Keratinocyte (primary cell): ENCODE measurements around the gene ATP1A1. TPM values are rescaled to one million over a fixed set of nuclear protein-coding genes. Genes with fewer than 3 reads are reported as not detected.

ENCODE experiments used
- DNase-seq: peaks from one replicate; pipeline ENCODE4 v3.0.0-alpha.2; 2011; ENCODE audit warnings: low read depth, missing footprints, low spot score
- FAIRE-seq: peaks from 2 replicates; lab custom pipeline; 2011; peaks lifted over from hg19 to GRCh38; lab: Jason Lieb, UNC
- H2AFZ ChIP-seq: 2 replicates; pipeline ENCODE4 v1.6.0; 2012; ENCODE audit warnings: low read length, control low read depth, inconsistent platforms; ENCODE audit not compliant: control insufficient read depth
- H3K27ac ChIP-seq: 2 replicates; pipeline ENCODE4 v1.5.1; 2011; ENCODE audit warnings: low read length; ENCODE audit not compliant: control insufficient read depth, insufficient read depth
- H3K27me3 ChIP-seq: 3 replicates; pipeline ENCODE4 v1.6.0; 2011; ENCODE audit warnings: low read length; ENCODE audit not compliant: control insufficient read depth, insufficient read depth; ENCODE audit errors: extremely low read depth
- H3K36me3 ChIP-seq, 2 experiments: 2 replicates in 1 of 2; 3 replicates in 1 of 2; pipeline ENCODE4 v1.5.1; 2011; ENCODE audit warnings: low read length in 2 of 2, mild to moderate bottlenecking in 1 of 2; ENCODE audit not compliant: control insufficient read depth in 2 of 2, insufficient read depth in 2 of 2; ENCODE audit errors: extremely low read depth in 1 of 2
- H3K4me1 ChIP-seq: 3 replicates; pipeline ENCODE4 v1.5.1; 2011; ENCODE audit warnings: low read length; ENCODE audit not compliant: control insufficient read depth, insufficient read depth; ENCODE audit errors: extremely low read depth
- H3K4me2 ChIP-seq: 3 replicates; pipeline ENCODE4 v1.6.0; 2011; ENCODE audit warnings: low read depth, low read length; ENCODE audit not compliant: control insufficient read depth, insufficient read depth; ENCODE audit errors: extremely low read depth
- H3K4me3 ChIP-seq, 3 experiments: fragments of 200-600 bp in 1 of 3; sonication (generic) in 1 of 3; 2 replicates in 2 of 3; 3 replicates in 1 of 3; pipeline ENCODE4 v1.5.1; 2011 to 2016; ENCODE audit warnings: low read length in 3 of 3, mild to moderate bottlenecking in 3 of 3, control low read depth in 2 of 3, inconsistent platforms in 1 of 3, low read depth in 1 of 3, mixed read lengths in 1 of 3, mixed run types in 1 of 3, moderate library complexity in 1 of 3; ENCODE audit not compliant: control insufficient read depth in 2 of 3, insufficient read depth in 2 of 3; ENCODE audit errors: extremely low read depth in 1 of 3
- H3K79me2 ChIP-seq: 2 replicates; pipeline ENCODE4 v1.6.0; 2012; ENCODE audit warnings: low read length; ENCODE audit not compliant: control insufficient read depth, insufficient read depth
- H3K9ac ChIP-seq: 3 replicates; pipeline ENCODE4 v1.6.0; 2011; ENCODE audit warnings: low read length; ENCODE audit not compliant: control insufficient read depth, insufficient read depth; ENCODE audit errors: extremely low read depth
- H3K9me1 ChIP-seq: 3 replicates; pipeline ENCODE4 v1.6.0; 2011; ENCODE audit warnings: low read length; ENCODE audit not compliant: control insufficient read depth, insufficient read depth; ENCODE audit errors: extremely low read depth
- H3K9me3 ChIP-seq: 2 replicates; pipeline ENCODE4 v1.5.1; 2012; ENCODE audit warnings: low read depth, low read length; ENCODE audit not compliant: control insufficient read depth
- H4K20me1 ChIP-seq: 3 replicates; pipeline ENCODE4 v1.6.0; 2011; ENCODE audit warnings: low read length; ENCODE audit not compliant: control insufficient read depth, insufficient read depth; ENCODE audit errors: extremely low read depth
- EZH2 ChIP-seq: IDR thresholded peaks from one replicate; pipeline ENCODE4 v1.6.1; 2012; ENCODE audit warnings: inconsistent platforms, mild to moderate bottlenecking, low read length, moderate library complexity
- dilution Hi-C: fragments of 300-500 bp; cut with MboI; formaldehyde crosslinking; loops from one replicate; pipeline ENCODE4 v1.7.0; 2020; ENCODE audit warnings: low sequenced_read_pairs; ENCODE audit not compliant: extremely low pct_ligation_motif_present
- polyA plus RNA-seq, 5 experiments: library from polyadenylated mRNA; depleted of rRNA in 3 of 5; stranded (reverse) in 3 of 5; stranded (forward) in 1 of 5; unstranded in 1 of 5; fragments of >200 nt; gene quantifications; 1 replicate in 1 of 5; 2 replicates in 3 of 5; 3 replicates in 1 of 5; pipeline versions ENCODE4 v1.2.1 to v1.2.3, GENCODE V29; 2011 to 2012; ENCODE audit warnings: missing spikeins in 2 of 5, low read depth in 1 of 5, low replicate concordance in 1 of 5
- TF ChIP-seq, protein P1 (sequence below), 3 experiments: IDR thresholded peaks in 1 of 3; conservative IDR thresholded peaks in 1 of 3; optimal IDR thresholded peaks in 1 of 3; 2 replicates in 2 of 3; 3 replicates in 1 of 3; pipeline versions ENCODE3 to v1.5.1; 2011; ENCODE audit warnings: low read length in 3 of 3, mild to moderate bottlenecking in 3 of 3, moderate library complexity in 2 of 3, control low read depth in 1 of 3, inconsistent platforms in 1 of 3; ENCODE audit not compliant: insufficient read depth in 2 of 3; ENCODE audit errors: extremely low read depth in 1 of 3

Gene ATP1A1
- polyA plus RNA-seq, 1 donor (not counting 4 experiments of a cell fraction or from before 2014, with no cell fraction given), result 357 TPM

DNA sequence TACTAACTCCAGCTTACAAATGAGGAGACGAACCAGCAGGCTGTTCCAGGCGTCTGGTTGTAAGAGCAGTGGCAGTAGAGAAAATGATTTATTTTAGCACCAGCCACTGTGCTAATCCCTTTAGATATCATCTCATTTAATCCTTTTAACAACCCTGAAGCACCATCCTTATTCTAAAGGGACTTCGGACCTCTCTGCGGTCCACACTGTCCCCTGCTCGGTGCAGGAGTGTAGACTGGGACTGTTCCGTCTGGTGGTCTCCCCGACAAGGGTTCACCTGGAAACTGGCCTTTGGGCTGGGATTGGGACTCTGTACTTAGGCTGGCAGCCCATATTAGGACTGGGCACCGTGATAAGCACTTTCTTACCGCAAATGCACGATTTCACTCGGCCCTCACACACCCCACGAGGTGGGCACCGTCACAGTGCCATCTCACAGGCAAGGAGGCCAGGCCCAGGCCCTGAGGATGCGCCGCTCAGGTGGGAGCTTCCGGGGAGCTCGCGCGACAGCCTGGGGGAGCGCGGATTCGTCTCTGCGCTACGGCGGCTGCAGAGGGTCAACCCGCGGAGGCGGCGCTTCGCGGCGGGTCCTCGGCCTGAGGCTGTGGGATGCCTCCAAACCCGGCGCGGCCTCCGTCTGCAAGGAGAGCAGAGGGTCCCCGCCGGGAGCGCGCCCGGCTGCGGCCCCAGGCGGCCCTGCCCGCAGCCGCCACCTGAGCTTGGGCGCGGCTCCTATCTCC, 45.2 kb downstream of the ATP1A1 start:
- Histone ChIP-seq H3K36me3 (no peaks in the 10 kb centered on the region), H3K27ac (peak overlapping the region; percentile 86), H2AFZ (peak overlapping the region; percentile 100), H3K4me1 (peaks cover 20% of the 10 kb centered on the region), H3K79me2 (peaks cover 7% of the 10 kb centered on the region), H3K27me3 (no peaks in the 10 kb centered on the region), H3K4me3 (peak overlapping the region; percentile 64 to 92 (median 66)), H3K9me3 (no peaks in the 10 kb centered on the region), H3K4me2 (peak overlapping the region; percentile 96), H3K9me1 (no peaks in the 10 kb centered on the region), H3K9ac (peak overlapping the region; percentile 91), H4K20me1 (no peaks in the 10 kb centered on the region)
- FAIRE-seq (no peak), DNase-seq (no peak)
- dilution Hi-C loops, result no loop called here
- no peak for TF ChIP-seq EZH2
- TF ChIP-seq, protein P1, sequence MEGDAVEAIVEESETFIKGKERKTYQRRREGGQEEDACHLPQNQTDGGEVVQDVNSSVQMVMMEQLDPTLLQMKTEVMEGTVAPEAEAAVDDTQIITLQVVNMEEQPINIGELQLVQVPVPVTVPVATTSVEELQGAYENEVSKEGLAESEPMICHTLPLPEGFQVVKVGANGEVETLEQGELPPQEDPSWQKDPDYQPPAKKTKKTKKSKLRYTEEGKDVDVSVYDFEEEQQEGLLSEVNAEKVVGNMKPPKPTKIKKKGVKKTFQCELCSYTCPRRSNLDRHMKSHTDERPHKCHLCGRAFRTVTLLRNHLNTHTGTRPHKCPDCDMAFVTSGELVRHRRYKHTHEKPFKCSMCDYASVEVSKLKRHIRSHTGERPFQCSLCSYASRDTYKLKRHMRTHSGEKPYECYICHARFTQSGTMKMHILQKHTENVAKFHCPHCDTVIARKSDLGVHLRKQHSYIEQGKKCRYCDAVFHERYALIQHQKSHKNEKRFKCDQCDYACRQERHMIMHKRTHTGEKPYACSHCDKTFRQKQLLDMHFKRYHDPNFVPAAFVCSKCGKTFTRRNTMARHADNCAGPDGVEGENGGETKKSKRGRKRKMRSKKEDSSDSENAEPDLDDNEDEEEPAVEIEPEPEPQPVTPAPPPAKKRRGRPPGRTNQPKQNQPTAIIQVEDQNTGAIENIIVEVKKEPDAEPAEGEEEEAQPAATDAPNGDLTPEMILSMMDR (optimal IDR thresholded peaks at IDR 0.05 in 1 of 3, IDR thresholded peaks at IDR 0.05 in 1 of 3, conservative IDR thresholded peaks at IDR 0.05 in 1 of 3; ENCODE audit: extremely low read depth in 1 of 3, insufficient read depth in 2 of 3, low read length in 3 of 3), result no peak

DNA sequence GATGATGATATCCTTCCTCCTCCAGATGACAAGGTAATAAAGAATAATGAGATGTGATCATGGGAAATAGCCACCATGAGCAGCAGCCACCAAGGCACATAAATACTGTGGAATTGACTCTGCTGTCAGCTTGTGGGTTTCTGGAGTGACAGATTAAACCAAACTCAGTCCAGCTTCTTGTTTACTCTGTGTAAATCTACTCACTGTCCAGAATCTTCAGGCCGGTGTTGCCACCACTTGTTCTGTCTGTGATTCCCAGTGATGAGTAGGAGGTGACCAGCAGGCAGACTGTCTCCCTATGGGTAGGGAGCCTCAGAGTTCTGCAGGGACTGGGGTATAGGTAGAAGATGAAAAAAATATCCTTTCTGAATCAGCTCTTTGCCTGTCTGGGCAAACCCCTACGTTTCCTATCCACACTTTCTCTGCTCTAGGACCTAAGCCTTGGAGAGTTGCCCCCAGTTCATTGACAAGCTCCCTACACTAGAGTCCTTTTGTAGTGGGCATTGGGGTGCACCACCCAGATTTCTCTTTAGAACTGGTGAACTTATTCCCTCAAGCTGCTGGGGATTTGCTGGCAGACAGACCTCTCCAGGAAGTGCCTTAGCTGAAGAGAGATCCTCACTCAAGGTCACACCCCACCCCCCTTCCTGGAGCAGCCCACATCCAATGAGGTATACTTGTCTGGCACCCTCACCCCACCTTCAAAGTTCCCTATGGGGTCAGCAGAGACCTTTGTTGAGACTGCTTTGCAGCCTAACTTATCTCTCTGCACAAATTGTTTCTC, 47.6 kb downstream of the ATP1A1 start:
- no peaks in the 10 kb centered on the region for H3K9me3 ChIP-seq
- H3K9ac ChIP-seq, result no peak overlapping the region
- H3K79me2 ChIP-seq, result peaks cover 7% of the 10 kb centered on the region
- no peaks in the 10 kb centered on the region for H4K20me1 ChIP-seq
- H3K4me2 ChIP-seq, result no peak overlapping the region
- peaks cover 20% of the 10 kb centered on the region for H3K4me1 ChIP-seq
- FAIRE-seq, result no peak
- no peak for DNase-seq
- H3K4me3 ChIP-seq, result no peak overlapping the region
- H3K36me3 ChIP-seq, result no peaks in the 10 kb centered on the region
- no peaks in the 10 kb centered on the region for H3K9me1 ChIP-seq
- dilution Hi-C loops, result no loop called here
- peak overlapping the region; percentile 47 for H2AFZ ChIP-seq
- TF ChIP-seq, protein P1 (optimal IDR thresholded peaks at IDR 0.05 in 1 of 3, IDR thresholded peaks at IDR 0.05 in 1 of 3, conservative IDR thresholded peaks at IDR 0.05 in 1 of 3; ENCODE audit: extremely low read depth in 1 of 3, insufficient read depth in 2 of 3, low read length in 3 of 3), result no peak
- no peak for TF ChIP-seq EZH2
- H3K27ac ChIP-seq, result no peak overlapping the region
- H3K27me3 ChIP-seq, result peaks cover 4% of the 10 kb centered on the region
